IPS-20b (cell line): ENCODE measurements around the gene PTPRD.

Experiments used
- H3K27ac ChIP-seq: one replicate; pipeline ENCODE4 v1.5.1; 2013; ENCODE audit warnings: low read length
- H3K27me3 ChIP-seq: 2 replicates; pipeline ENCODE4 v1.6.1; 2013; ENCODE audit warnings: mild to moderate bottlenecking, low read length, inconsistent platforms; ENCODE audit not compliant: insufficient read depth
- H3K36me3 ChIP-seq: 2 replicates; pipeline ENCODE4 v1.6.1; 2013; ENCODE audit warnings: low read depth, mild to moderate bottlenecking, inconsistent platforms, low read length, moderate library complexity; ENCODE audit not compliant: insufficient read depth
- H3K4me1 ChIP-seq: 2 replicates; pipeline ENCODE4 v1.6.1; 2013; ENCODE audit warnings: mild to moderate bottlenecking, control low read depth, inconsistent platforms, low read length, moderate library complexity; ENCODE audit not compliant: insufficient read depth
- H3K4me3 ChIP-seq: 2 replicates; pipeline ENCODE4 v1.5.1; 2013; ENCODE audit warnings: mild to moderate bottlenecking, low read length, inconsistent platforms
- H3K9ac ChIP-seq: 2 replicates; pipeline ENCODE4 v1.6.1; 2013; ENCODE audit warnings: low read depth, mild to moderate bottlenecking, inconsistent platforms, low read length, moderate library complexity
- H3K9me3 ChIP-seq: 2 replicates; pipeline ENCODE4 v1.6.1; 2013; ENCODE audit warnings: mild to moderate bottlenecking, low read depth, low read length, inconsistent platforms; ENCODE audit not compliant: insufficient read depth

Gene PTPRD

GRCh38 chr9:8757881-8758280 lies 1854.9 kb downstream of the PTPRD start:
- peaks cover 4% of the 10 kb centered on the region; the same call in 1 of the 2 replicates for H3K9me3 ChIP-seq
- no peaks in the 10 kb centered on the region for H3K27me3 ChIP-seq
- no peak overlapping the region for H3K27ac ChIP-seq
- no peaks in the 10 kb centered on the region for H3K36me3 ChIP-seq
- 0 out of 2 replicates have a peak, but pooled peaks cover under 1% of the 10 kb centered on the region for H3K4me1 ChIP-seq
- no peak overlapping the region for H3K9ac ChIP-seq
- no peak overlapping the region for H3K4me3 ChIP-seq

GRCh38 chr9:8754751-8755150 lies 1858.1 kb downstream of the PTPRD start:
- Histone ChIP-seq H3K27ac (no peak overlapping the region), H3K27me3 (no peaks in the 10 kb centered on the region), H3K36me3 (no peaks in the 10 kb centered on the region), H3K4me3 (no peak overlapping the region), H3K9ac (no peak overlapping the region), H3K4me1 (peaks cover 20% of the 10 kb centered on the region), H3K9me3 (peaks cover 4% of the 10 kb centered on the region; the same call in 1 of the 2 replicates)

GRCh38 chr9:8751406-8751930 lies 1861.3 kb downstream of the PTPRD start:
- H3K27me3 ChIP-seq = no peaks in the 10 kb centered on the region
- peaks cover 4% of the 10 kb centered on the region; the same call in 1 of the 2 replicates for H3K9me3 ChIP-seq
- H3K9ac ChIP-seq = no peak overlapping the region
- peaks cover 20% of the 10 kb centered on the region for H3K4me1 ChIP-seq
- no peaks in the 10 kb centered on the region for H3K36me3 ChIP-seq
- H3K4me3 ChIP-seq = no peak overlapping the region
- no peak overlapping the region for H3K27ac ChIP-seq

GRCh38 chr9:8750639-8751051 lies 1862.2 kb downstream of the PTPRD start:
- no peak overlapping the region for H3K4me3 ChIP-seq
- H3K4me1 ChIP-seq = peaks cover 20% of the 10 kb centered on the region
- H3K27me3 ChIP-seq = no peaks in the 10 kb centered on the region
- H3K27ac ChIP-seq = no peak overlapping the region
- no peak overlapping the region; the same call in 1 of the 2 replicates for H3K9ac ChIP-seq
- H3K36me3 ChIP-seq = no peaks in the 10 kb centered on the region
- peaks cover 4% of the 10 kb centered on the region; the same call in 1 of the 2 replicates for H3K9me3 ChIP-seq

GRCh38 chr9:8745347-8745746 lies 1867.5 kb downstream of the PTPRD start:
- Histone ChIP-seq H3K36me3 (no peaks in the 10 kb centered on the region), H3K27ac (no peak overlapping the region), H3K9me3 (no peaks in the 10 kb centered on the region), H3K9ac (no peak overlapping the region), H3K4me3 (no peak overlapping the region), H3K4me1 (no peaks in the 10 kb centered on the region; the same call in 1 of the 2 replicates), H3K27me3 (no peaks in the 10 kb centered on the region)

GRCh38 chr9:8738945-8739344 lies 1873.9 kb downstream of the PTPRD start:
- H3K4me1 ChIP-seq = peaks cover 13% of the 10 kb centered on the region
- H3K9me3 ChIP-seq = no peaks in the 10 kb centered on the region
- no peaks in the 10 kb centered on the region for H3K27me3 ChIP-seq
- no peak overlapping the region for H3K4me3 ChIP-seq
- H3K27ac ChIP-seq = no peak overlapping the region
- H3K36me3 ChIP-seq = no peaks in the 10 kb centered on the region
- H3K9ac ChIP-seq = no peak overlapping the region

GRCh38 chr9:8736805-8737204 lies 1876.0 kb downstream of the PTPRD start:
- H3K27me3 ChIP-seq = no peaks in the 10 kb centered on the region

GRCh38 chr9:8734760-8735159 lies 1878.0 kb downstream of the PTPRD start:
- peak overlapping the region; percentile 11; the same call in 1 of the 2 replicates for H3K4me3 ChIP-seq
- H3K9ac ChIP-seq = no peak overlapping the region
- H3K9me3 ChIP-seq = no peaks in the 10 kb centered on the region
- H3K27me3 ChIP-seq = no peaks in the 10 kb centered on the region
- H3K36me3 ChIP-seq = no peaks in the 10 kb centered on the region
- H3K4me1 ChIP-seq = peaks cover 24% of the 10 kb centered on the region
- no peak overlapping the region for H3K27ac ChIP-seq

More at GRCh38 chr9:8736805-8737204, 1876.0 kb downstream of the PTPRD start:
- no peak overlapping the region for H3K27ac ChIP-seq
- no peaks in the 10 kb centered on the region for H3K36me3 ChIP-seq
- H3K9me3 ChIP-seq = no peaks in the 10 kb centered on the region
- H3K9ac ChIP-seq = no peak overlapping the region
- no peak overlapping the region for H3K4me3 ChIP-seq
- peaks cover 24% of the 10 kb centered on the region for H3K4me1 ChIP-seq

- Histone ChIP-seq H3K9ac (peak overlapping the region; percentile 2; the same call in 1 of the 2 replicates), H3K4me1 (peaks cover 18% of the 10 kb centered on the region), H3K27me3 (no peaks in the 10 kb centered on the region), H3K4me3 (peak overlapping the region; percentile 35; the same call in 1 of the 2 replicates), H3K36me3 (no peaks in the 10 kb centered on the region), H3K9me3 (no peaks in the 10 kb centered on the region), H3K27ac (no peak overlapping the region)
Observed at GRCh38 chr9:8733131-8733954, 1879.5 kb downstream of the PTPRD start.

GRCh38 chr9:8732367-8733075 lies 1880.3 kb downstream of the PTPRD start:
- H3K4me1 ChIP-seq = peaks cover 18% of the 10 kb centered on the region
- H3K36me3 ChIP-seq = no peaks in the 10 kb centered on the region
- no peaks in the 10 kb centered on the region for H3K27me3 ChIP-seq
- no peaks in the 10 kb centered on the region for H3K9me3 ChIP-seq
- H3K27ac ChIP-seq = no peak overlapping the region
- H3K9ac ChIP-seq = no peak overlapping the region
- H3K4me3 ChIP-seq = no peak overlapping the region

GRCh38 chr9:8730618-8731017 lies 1882.2 kb downstream of the PTPRD start:
- Histone ChIP-seq H3K27me3 (no peaks in the 10 kb centered on the region), H3K4me3 (no peak overlapping the region), H3K27ac (no peak overlapping the region), H3K4me1 (peaks cover 22% of the 10 kb centered on the region), H3K9me3 (no peaks in the 10 kb centered on the region), H3K36me3 (no peaks in the 10 kb centered on the region), H3K9ac (no peak overlapping the region)
